Mesenchymal stem cell (in vitro differentiated cells and primary cell): ENCODE results near the gene IL9R.
A peak's percentile ranks its signal among the peaks of the same experiment; 100 is the strongest.
"Not testable (repeated sequence)": the region's sequence is repeated elsewhere in the genome, so short reads cannot be mapped to it uniquely, and the experiment has no call there.

Experiments used
- DNase-seq: peaks from one replicate; pipeline ENCODE4 v3.0.0-alpha.2; 2013
- H2AFZ ChIP-seq: one replicate; pipeline ENCODE4 v1.6.1; 2013; ENCODE audit warnings: low read depth, mild to moderate bottlenecking, control low read depth, inconsistent platforms, low read length, moderate library complexity
- H2AK5ac ChIP-seq: 2 replicates; pipeline ENCODE4 v1.6.1; 2013; ENCODE audit warnings: low read length, moderate library complexity, mild to moderate bottlenecking, inconsistent platforms; ENCODE audit not compliant: severe bottlenecking
- H2BK120ac ChIP-seq: one replicate; pipeline ENCODE4 v1.6.1; 2013; ENCODE audit warnings: low read depth, mild to moderate bottlenecking, inconsistent platforms, low read length, moderate library complexity
- H2BK12ac ChIP-seq, 2 experiments: one replicate each; pipeline ENCODE4 v1.6.1; 2013; ENCODE audit warnings: inconsistent platforms in 2 of 2, low read length in 2 of 2, mild to moderate bottlenecking in 2 of 2, moderate library complexity in 2 of 2, control low read depth in 1 of 2
- H2BK15ac ChIP-seq: one replicate; pipeline ENCODE4 v1.6.1; 2013; ENCODE audit warnings: mild to moderate bottlenecking, low read depth, inconsistent platforms; ENCODE audit not compliant: poor library complexity, severe bottlenecking
- H2BK5ac ChIP-seq: 2 replicates; pipeline ENCODE4 v1.6.1; 2013; ENCODE audit warnings: low read depth, mild to moderate bottlenecking, low read length, control low read depth, inconsistent platforms; ENCODE audit not compliant: poor library complexity, severe bottlenecking
- H3K14ac ChIP-seq, 2 experiments: one replicate each; pipeline ENCODE4 v1.6.1; 2013; ENCODE audit warnings: inconsistent platforms in 2 of 2, low read length in 2 of 2, control low read depth in 1 of 2, mild to moderate bottlenecking in 1 of 2, moderate library complexity in 1 of 2
- H3K18ac ChIP-seq, 2 experiments: one replicate each; pipeline ENCODE4 v1.6.1; 2013; ENCODE audit warnings: inconsistent platforms in 2 of 2, low read length in 2 of 2, control low read depth in 1 of 2, low read depth in 1 of 2, mild to moderate bottlenecking in 1 of 2
- H3K23ac ChIP-seq, 2 experiments: one replicate each; pipeline ENCODE4 v1.6.1; 2013; ENCODE audit warnings: inconsistent platforms in 2 of 2, low read length in 2 of 2, mild to moderate bottlenecking in 2 of 2, moderate library complexity in 2 of 2, control low read depth in 1 of 2
- H3K27ac ChIP-seq: 2 replicates; pipeline ENCODE4 v1.5.1; 2013; ENCODE audit warnings: mild to moderate bottlenecking, moderate library complexity, low read length, control low read depth, inconsistent platforms; ENCODE audit not compliant: poor library complexity, severe bottlenecking
- H3K27me3 ChIP-seq, 2 experiments: 2 replicates each; pipeline versions ENCODE4 v1.6.1 to v1.7.0; 2013; ENCODE audit warnings: low read length in 2 of 2, mild to moderate bottlenecking in 2 of 2, moderate library complexity in 2 of 2, control low read depth in 1 of 2, inconsistent platforms in 1 of 2; ENCODE audit not compliant: control insufficient read depth in 1 of 2, insufficient read depth in 1 of 2
- H3K36me3 ChIP-seq, 2 experiments: 2 replicates each; pipeline versions ENCODE4 v1.6.1 to v1.7.0; 2013; ENCODE audit warnings: low read length in 2 of 2, control low read depth in 1 of 2, inconsistent platforms in 1 of 2, low read depth in 1 of 2, mild to moderate bottlenecking in 1 of 2; ENCODE audit not compliant: insufficient read depth in 2 of 2, control insufficient read depth in 1 of 2
- H3K4ac ChIP-seq, 2 experiments: one replicate each; pipeline ENCODE4 v1.6.1; 2013; ENCODE audit warnings: inconsistent platforms in 2 of 2, low read length in 2 of 2, mild to moderate bottlenecking in 2 of 2, moderate library complexity in 2 of 2, control low read depth in 1 of 2, low read depth in 1 of 2
- H3K4me1 ChIP-seq: 2 replicates; pipeline ENCODE4 v1.6.1; 2013; ENCODE audit warnings: low read depth, low read length, control low read depth; ENCODE audit not compliant: control insufficient read depth, insufficient read depth
- H3K4me2 ChIP-seq: 2 replicates; pipeline ENCODE4 v1.6.1; 2013; ENCODE audit warnings: low read length, mild to moderate bottlenecking, inconsistent platforms; ENCODE audit not compliant: poor library complexity, severe bottlenecking
- H3K4me3 ChIP-seq, 2 experiments: 2 replicates each; pipeline versions ENCODE4 v1.5.1 to v1.7.0; 2013; ENCODE audit warnings: low read length in 2 of 2, mild to moderate bottlenecking in 2 of 2, control low read depth in 1 of 2, low read depth in 1 of 2; ENCODE audit not compliant: insufficient read depth in 1 of 2
- H3K79me1 ChIP-seq: replicated peaks from 2 replicates; pipeline ENCODE4 v1.6.1; 2013; ENCODE audit warnings: mild to moderate bottlenecking, control low read depth, low read length, inconsistent platforms; ENCODE audit not compliant: poor library complexity, severe bottlenecking
- H3K9ac ChIP-seq: 2 replicates; pipeline ENCODE4 v1.7.0; 2013; ENCODE audit warnings: mild to moderate bottlenecking, low read length, moderate library complexity
- H3K9me3 ChIP-seq: 2 replicates; pipeline ENCODE4 v1.7.0; 2013; ENCODE audit warnings: mild to moderate bottlenecking, low read length; ENCODE audit not compliant: control insufficient read depth
- H4K8ac ChIP-seq: one replicate; pipeline ENCODE4 v1.6.1; 2013; ENCODE audit warnings: inconsistent platforms, mild to moderate bottlenecking, low read length, moderate library complexity
- H4K91ac ChIP-seq: one replicate; pipeline ENCODE4 v1.6.1; 2013; ENCODE audit warnings: mild to moderate bottlenecking, low read length, inconsistent platforms
- WGBS: methylation state at CpG from one replicate; pipeline ENCODE4 v1.1.7; 2013; ENCODE audit warnings: mixed read lengths; 5-methylcytosine and 5-hydroxymethylcytosine counted together

The IL9R gene

DNA sequence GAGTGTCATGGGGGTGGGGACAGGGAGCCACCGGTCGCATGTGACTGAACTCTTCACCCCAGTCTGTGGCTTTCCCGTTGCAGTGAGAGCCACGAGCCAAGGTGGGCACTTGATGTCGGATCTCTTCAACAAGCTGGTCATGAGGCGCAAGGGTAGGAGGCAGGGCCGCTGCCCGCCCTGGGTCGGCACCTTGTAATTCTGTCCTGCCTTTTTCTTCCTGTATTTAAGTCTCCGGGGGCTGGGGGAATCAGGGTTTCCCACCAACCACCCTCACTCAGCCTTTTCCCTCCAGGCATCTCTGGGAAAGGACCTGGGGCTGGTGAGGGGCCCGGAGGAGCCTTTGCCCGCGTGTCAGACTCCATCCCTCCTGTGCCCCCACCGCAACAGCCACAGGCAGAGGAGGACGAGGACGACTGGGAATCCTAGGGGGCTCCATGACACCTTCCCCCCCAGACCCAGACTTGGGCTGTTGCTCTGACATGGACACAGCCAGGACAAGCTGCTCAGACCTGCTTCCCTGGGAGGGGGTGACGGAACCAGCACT lies 27.5 kb downstream of the IL9R start:
- H3K18ac ChIP-seq, H2BK15ac ChIP-seq, H3K14ac ChIP-seq, H3K9me3 ChIP-seq, H2AFZ ChIP-seq, H3K4me3 ChIP-seq, H4K91ac ChIP-seq, DNase-seq, H3K4me2 ChIP-seq, H3K36me3 ChIP-seq, H3K4me1 ChIP-seq, H3K79me1 ChIP-seq, H3K27me3 ChIP-seq, H4K8ac ChIP-seq, H2AK5ac ChIP-seq, H2BK12ac ChIP-seq, H3K9ac ChIP-seq, H3K23ac ChIP-seq, H2BK120ac ChIP-seq, H3K4ac ChIP-seq, H2BK5ac ChIP-seq, H3K27ac ChIP-seq: not testable (repeated sequence)
- WGBS = 87% methylated on average over 9 of the region's 17 CpGs

DNA sequence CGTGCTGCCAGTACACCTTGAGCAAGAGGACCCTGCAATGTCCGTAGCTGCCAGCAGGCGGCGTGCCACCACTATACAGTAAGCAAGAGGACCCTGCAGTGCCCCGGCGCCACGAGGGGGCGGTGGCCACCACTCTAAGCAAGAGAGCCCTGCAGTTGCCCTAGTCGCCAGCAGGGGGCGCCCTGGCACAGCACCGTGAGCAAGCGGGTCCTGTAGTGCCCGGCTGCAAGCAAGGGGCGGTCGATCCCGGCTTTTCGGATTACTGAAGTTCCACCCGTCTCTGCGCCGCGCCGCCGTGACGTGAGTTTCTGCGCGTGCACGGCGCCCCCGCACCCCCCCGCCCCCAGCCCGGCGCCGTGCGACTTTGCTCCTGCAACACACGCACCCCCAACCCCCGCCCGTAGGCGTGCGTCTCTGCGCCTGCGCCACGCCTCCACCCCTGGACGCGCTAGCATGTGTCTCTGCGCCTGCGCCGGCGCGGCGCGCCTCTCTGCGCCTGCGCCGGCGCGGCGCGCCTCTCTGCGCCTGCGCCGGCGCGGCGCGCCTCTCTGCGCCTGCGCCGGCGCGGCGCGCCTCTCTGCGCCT lies 31.2 kb downstream of the IL9R start:
- H3K4me2 ChIP-seq, H3K27ac ChIP-seq, H3K4me1 ChIP-seq, DNase-seq, H3K18ac ChIP-seq, H2BK15ac ChIP-seq, H3K14ac ChIP-seq, H3K9ac ChIP-seq, H2AK5ac ChIP-seq, H3K27me3 ChIP-seq, H3K4ac ChIP-seq, H3K36me3 ChIP-seq, H2BK12ac ChIP-seq, H3K79me1 ChIP-seq, H2AFZ ChIP-seq, H4K8ac ChIP-seq, H3K9me3 ChIP-seq, H3K4me3 ChIP-seq, H2BK120ac ChIP-seq, H4K91ac ChIP-seq, H2BK5ac ChIP-seq, H3K23ac ChIP-seq: not testable (repeated sequence)
- 100% methylated on average over 2 of the region's 73 CpGs for WGBS

DNA sequence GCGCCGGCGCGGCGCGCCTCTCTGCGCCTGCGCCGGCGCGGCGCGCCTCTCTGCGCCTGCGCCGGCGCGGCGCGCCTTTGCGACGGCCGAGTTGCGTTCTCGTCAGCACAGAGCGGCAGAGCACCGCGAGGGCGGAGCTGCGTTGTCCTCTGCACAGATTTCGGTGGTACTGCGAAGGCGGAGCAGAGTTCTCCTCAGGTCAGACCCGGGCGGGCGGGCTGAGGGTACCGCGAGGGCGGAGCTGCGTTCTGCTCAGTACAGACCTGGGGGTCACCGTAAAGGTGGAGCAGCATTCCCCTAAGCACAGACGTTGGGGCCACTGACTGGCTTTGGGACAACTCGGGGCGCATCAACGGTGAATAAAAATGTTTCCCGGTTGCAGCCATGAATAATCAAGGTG lies 31.8 kb downstream of the IL9R start:
- DNase-seq, H2BK15ac ChIP-seq, H2BK120ac ChIP-seq, H3K27me3 ChIP-seq, H3K23ac ChIP-seq, H2BK5ac ChIP-seq, H3K9me3 ChIP-seq, H3K4me3 ChIP-seq, H3K18ac ChIP-seq, H2BK12ac ChIP-seq, H2AK5ac ChIP-seq, H3K79me1 ChIP-seq, H3K36me3 ChIP-seq, H3K9ac ChIP-seq, H3K4ac ChIP-seq, H3K14ac ChIP-seq, H4K91ac ChIP-seq, H2AFZ ChIP-seq, H3K4me2 ChIP-seq, H4K8ac ChIP-seq, H3K27ac ChIP-seq, H3K4me1 ChIP-seq: not testable (repeated sequence)
- WGBS = 98% methylated on average over 30 of the region's 46 CpGs

DNA sequence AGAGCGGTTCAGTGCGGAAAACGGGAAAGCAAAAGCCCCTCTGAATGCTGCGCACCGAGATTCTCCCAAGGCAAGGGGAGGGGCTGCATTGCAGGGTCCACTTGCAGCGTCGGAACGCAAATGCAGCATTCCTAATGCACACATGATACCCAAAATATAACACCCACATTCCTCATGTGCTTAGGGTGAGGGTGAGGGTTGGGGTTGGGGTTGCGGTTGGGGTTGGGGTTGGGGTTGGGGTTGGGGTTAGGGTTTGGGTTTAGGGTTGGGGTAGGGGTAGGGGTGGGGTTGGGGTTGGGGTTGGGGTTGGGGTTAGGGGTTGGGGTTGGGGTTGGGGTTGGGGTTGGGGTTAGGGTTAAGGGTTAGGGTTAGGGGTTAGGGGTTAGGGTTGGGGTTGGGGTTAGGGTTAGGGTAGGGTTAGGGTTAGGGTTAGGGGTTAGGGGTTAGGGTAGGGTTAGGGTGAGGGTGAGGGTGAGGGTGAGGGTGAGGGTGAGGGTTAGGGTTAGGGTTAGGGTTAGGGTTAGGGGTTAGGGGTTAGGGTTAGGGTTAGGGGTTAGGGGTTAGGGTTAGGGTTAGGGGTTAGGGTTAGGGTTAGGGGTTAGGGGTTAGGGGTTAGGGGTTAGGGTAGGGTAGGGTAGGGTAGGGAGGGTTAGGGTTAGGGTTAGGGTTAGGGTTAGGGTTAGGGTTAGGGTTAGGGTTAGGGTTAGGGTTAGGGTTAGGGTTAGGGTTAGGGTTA lies 32.4 kb downstream of the IL9R start:
- H3K4ac ChIP-seq, H3K36me3 ChIP-seq, H2AFZ ChIP-seq, H2BK120ac ChIP-seq, H3K18ac ChIP-seq, H3K9me3 ChIP-seq, H2BK5ac ChIP-seq, H3K27me3 ChIP-seq, H3K79me1 ChIP-seq, H3K4me3 ChIP-seq, H3K14ac ChIP-seq, H4K8ac ChIP-seq, H3K4me1 ChIP-seq, H3K23ac ChIP-seq, H3K9ac ChIP-seq, H3K27ac ChIP-seq, H2BK12ac ChIP-seq, H3K4me2 ChIP-seq, H2BK15ac ChIP-seq, H2AK5ac ChIP-seq: not testable (repeated sequence)
- H4K91ac ChIP-seq = peak overlapping the region; percentile 8
- peak; percentile 17 for DNase-seq
- no CpG with 5 or more reads among the region's 9 CpGs for WGBS
